ENCODE results near the gene ZDHHC14.

ZDHHC14 gene

DNA sequence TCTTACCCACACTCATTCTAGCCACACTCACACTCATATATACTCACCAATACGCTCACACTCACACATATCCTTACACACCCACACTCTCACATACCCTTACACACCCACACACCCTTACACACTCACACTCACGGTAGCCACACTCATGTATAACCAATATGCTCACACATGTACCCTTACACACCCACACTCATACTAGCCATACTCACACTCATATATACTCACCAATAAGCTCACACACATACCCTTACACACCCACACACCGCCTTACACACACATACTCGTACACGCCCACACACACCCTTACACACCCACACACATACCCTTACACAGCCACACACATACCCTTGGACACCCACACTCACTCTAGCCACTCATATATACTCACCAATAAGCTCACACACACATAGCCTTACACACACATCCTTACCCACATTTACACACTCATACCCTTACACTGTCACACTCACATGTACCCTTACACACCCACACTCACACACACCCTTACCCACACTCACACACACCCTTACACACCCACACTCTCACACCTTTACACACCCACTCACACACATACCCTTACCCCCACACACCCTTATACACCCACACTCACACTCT is 249.6 kb downstream of the ZDHHC14 start:
- Histone ChIP-seq H3K9me3 (ENCODE audit: severe bottlenecking) (no peaks in the 10 kb centered on the region), H3K4me3 (ENCODE audit: low read depth, low read length) (no peak overlapping the region), H3K27ac (no peak overlapping the region), H3K36me3 (no peaks in the 10 kb centered on the region), H3K27me3 (ENCODE audit: insufficient read depth, low read depth, severe bottlenecking) (no peaks in the 10 kb centered on the region)
- DNase-seq, result no peak
- TF ChIP-seq CTCF (IDR thresholded peaks at IDR 0.05; ENCODE audit: low read depth, low read length), result no peak

DNA sequence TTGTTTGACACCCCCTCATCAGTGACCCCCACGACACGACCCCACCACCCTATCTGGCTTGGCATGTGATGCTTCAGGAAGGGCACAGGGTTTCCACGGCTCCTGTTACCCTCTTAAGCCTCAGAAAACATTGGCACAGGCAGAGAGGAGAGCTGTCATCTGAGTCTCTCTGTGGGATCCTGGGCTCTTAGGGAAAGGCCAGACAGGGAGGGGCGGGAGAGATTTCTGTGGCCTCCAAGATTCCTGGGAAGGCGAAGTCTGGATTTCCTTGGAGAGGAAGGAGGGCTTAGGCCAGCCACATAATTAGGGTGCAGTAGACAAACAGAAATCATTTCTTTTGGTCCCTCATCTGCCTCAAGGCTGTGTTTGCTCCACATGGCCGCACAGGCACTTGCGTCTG is 250.4 kb downstream of the ZDHHC14 start:
- no peak for TF ChIP-seq CTCF (IDR thresholded peaks at IDR 0.05; ENCODE audit: low read depth, low read length)
- H3K4me3 ChIP-seq (ENCODE audit: low read depth, low read length), result no peak overlapping the region
- H3K36me3 ChIP-seq, result no peaks in the 10 kb centered on the region
- H3K9me3 ChIP-seq (ENCODE audit: severe bottlenecking), result no peaks in the 10 kb centered on the region
- no peak overlapping the region; the same call in 1 of the 2 replicates for H3K27ac ChIP-seq
- DNase-seq, result no peak
- no peaks in the 10 kb centered on the region for H3K27me3 ChIP-seq (ENCODE audit: insufficient read depth, low read depth, severe bottlenecking)

DNA sequence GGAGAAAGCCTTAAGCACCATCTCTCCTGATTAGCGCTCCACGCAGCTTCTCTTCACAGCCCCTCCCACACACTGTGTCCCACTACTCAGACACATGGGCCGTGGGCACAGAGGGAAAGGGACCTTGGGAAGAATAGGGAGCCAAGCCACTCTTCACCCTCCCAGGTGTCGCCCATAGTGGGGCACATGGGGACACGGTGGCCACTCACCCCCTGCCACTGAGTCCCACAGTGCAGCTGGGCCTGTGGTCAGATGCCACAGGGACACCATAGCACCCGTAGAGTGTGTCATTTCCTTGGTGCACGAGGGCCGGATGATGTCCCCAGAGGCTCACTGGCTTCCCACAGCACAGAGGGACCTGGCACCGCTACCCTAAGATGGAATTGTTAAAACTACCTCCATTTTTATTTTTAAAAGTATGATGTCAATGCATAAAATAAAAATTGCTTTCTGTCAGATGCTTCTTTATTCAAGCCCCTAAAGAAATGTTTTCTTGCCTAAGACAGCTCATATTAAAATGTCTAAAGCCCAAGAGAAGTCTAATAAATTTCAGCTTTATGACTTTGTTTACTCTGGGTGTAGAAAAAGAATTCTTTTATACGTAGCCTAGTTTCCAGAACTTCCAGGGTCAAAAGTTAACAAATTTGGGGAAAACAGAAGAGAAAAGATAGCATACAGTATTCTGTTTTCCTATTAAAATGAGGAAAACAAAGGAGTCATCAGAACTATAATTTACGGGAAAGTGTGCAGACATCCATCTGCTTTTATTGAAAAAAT is 251.0 kb downstream of the ZDHHC14 start:
- no peak overlapping the region for H3K27ac ChIP-seq
- no peaks in the 10 kb centered on the region for H3K36me3 ChIP-seq
- TF ChIP-seq CTCF (IDR thresholded peaks at IDR 0.05; ENCODE audit: low read depth, low read length), result no peak
- no peak overlapping the region for H3K4me3 ChIP-seq (ENCODE audit: low read depth, low read length)
- H3K27me3 ChIP-seq (ENCODE audit: insufficient read depth, low read depth, severe bottlenecking), result no peaks in the 10 kb centered on the region
- DNase-seq, result no peak
- no peaks in the 10 kb centered on the region for H3K9me3 ChIP-seq (ENCODE audit: severe bottlenecking)

DNA sequence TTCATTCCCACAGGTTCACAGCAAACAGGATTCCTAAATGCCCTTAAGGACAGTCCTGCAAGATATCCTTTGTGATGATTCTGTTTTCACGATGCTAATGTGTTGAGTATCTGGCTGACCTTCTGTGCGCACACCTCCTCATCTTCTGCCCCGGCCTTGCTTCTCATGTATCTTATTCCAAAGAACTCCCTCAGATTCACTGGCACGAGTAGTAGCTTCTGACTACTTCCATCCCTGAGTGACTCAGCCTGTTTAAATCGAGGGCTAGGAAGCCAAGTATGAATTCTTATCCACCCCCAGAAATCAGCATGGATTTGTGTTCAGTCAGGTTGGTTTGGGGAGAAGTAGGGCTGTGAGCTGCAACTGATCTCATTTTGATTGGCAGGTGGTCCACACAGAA is 251.8 kb downstream of the ZDHHC14 start:
- Histone ChIP-seq H3K9me3 (ENCODE audit: severe bottlenecking) (no peaks in the 10 kb centered on the region), H3K36me3 (no peaks in the 10 kb centered on the region), H3K27ac (no peak overlapping the region), H3K27me3 (ENCODE audit: insufficient read depth, low read depth, severe bottlenecking) (no peaks in the 10 kb centered on the region), H3K4me3 (ENCODE audit: low read depth, low read length) (no peak overlapping the region)
- TF ChIP-seq CTCF (IDR thresholded peaks at IDR 0.05; ENCODE audit: low read depth, low read length), result no peak
- DNase-seq, result no peak

DNA sequence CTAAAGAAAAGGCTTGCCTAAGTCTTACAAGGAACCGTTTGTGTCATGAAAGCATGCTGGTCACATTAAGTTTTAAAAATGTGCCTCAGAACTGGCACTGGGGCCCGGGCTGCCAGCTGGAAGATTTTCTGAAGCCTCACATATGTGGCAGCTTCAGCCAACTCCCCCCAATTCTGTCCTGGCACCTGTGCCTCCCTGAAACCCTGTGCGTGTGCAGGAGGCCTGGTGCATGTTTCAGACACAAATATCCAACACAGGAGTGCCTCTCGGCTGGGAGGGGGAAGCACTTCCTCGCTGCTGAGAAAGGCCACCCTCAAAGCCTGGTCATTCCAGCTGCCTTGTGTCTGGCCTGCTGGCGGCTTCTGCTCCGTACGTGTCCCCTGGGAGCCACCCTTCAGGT is 253.6 kb downstream of the ZDHHC14 start:
- no peaks in the 10 kb centered on the region for H3K9me3 ChIP-seq (ENCODE audit: severe bottlenecking)
- no peaks in the 10 kb centered on the region for H3K36me3 ChIP-seq
- H3K27me3 ChIP-seq (ENCODE audit: insufficient read depth, low read depth, severe bottlenecking), result no peaks in the 10 kb centered on the region
- H3K4me3 ChIP-seq (ENCODE audit: low read depth, low read length), result no peak overlapping the region
- TF ChIP-seq CTCF (IDR thresholded peaks at IDR 0.05; ENCODE audit: low read depth, low read length), result no peak
- no peak for DNase-seq
- H3K27ac ChIP-seq, result no peak overlapping the region; the same call in 1 of the 2 replicates
